A673 (cell line): ENCODE measurements around the gene MIEN1. TPM values are rescaled to one million over a fixed set of nuclear protein-coding genes. Genes with fewer than 3 reads are reported as not detected.

Experiments used
- BruUV-seq: library from RNA; stranded (reverse); fragments of 400-500 nt; replicated peaks from 2 replicates; lab custom pipeline; 2021; lab: Mats Ljungman, UMichigan
- CTCF ChIA-PET: fragments of 300-600 bp; sonication (Branson Sonifier 250); formaldehyde crosslinking; loops from one replicate; lab custom pipeline; 2022; ENCODE audit warnings: antibody characterized with exemption; lab: Charles Lee
- POLR2A ChIA-PET: fragments of 300-600 bp; sonication (Branson Sonifier 250); formaldehyde crosslinking; loops from one replicate; lab custom pipeline; 2022; ENCODE audit warnings: antibody characterized with exemption; ENCODE audit not compliant: low non-redundant PET; lab: Charles Lee
- DNase-seq: peaks from one replicate; pipeline ENCODE4 v3.0.0-alpha.2; 2015; ENCODE audit warnings: low spot score
- H3K27ac ChIP-seq: fragments of 200-600 bp; sonication (generic); 2 replicates; pipeline ENCODE4 v1.5.1; 2016; ENCODE audit warnings: mixed run types, low read depth, mild to moderate bottlenecking, mixed read lengths, antibody characterized with exemption, low read length; ENCODE audit not compliant: poor library complexity, severe bottlenecking
- H3K27me3 ChIP-seq: fragments of 200-600 bp; sonication (generic); replicated peaks from 2 replicates; pipeline ENCODE4 v1.6.1; 2017; ENCODE audit warnings: mixed run types, low read depth, mild to moderate bottlenecking, mixed read lengths, antibody characterized with exemption, low read length; ENCODE audit not compliant: insufficient read depth, poor library complexity
- H3K36me3 ChIP-seq: fragments of 200-600 bp; sonication (generic); 2 replicates; pipeline ENCODE4 v1.6.1; 2016; ENCODE audit warnings: mixed run types, mild to moderate bottlenecking, mixed read lengths, antibody characterized with exemption, low read length; ENCODE audit not compliant: insufficient read depth, poor library complexity, severe bottlenecking
- H3K4me1 ChIP-seq: fragments of 200-600 bp; sonication (generic); 2 replicates; pipeline ENCODE4 v1.6.1; 2017; ENCODE audit warnings: mixed run types, mild to moderate bottlenecking, mixed read lengths, antibody characterized with exemption, low read length; ENCODE audit not compliant: insufficient read depth, poor library complexity, severe bottlenecking
- H3K4me3 ChIP-seq: fragments of 200-600 bp; sonication (generic); 2 replicates; pipeline ENCODE4 v1.5.1; 2016; ENCODE audit warnings: low read depth, mixed run types, mild to moderate bottlenecking, mixed read lengths, low read length; ENCODE audit not compliant: poor library complexity, severe bottlenecking
- H3K9me3 ChIP-seq: fragments of 200-600 bp; sonication (generic); 2 replicates; pipeline ENCODE4 v1.6.1; 2016; ENCODE audit warnings: mixed run types, low read depth, mild to moderate bottlenecking, mixed read lengths, antibody characterized with exemption, low read length; ENCODE audit not compliant: poor library complexity, severe bottlenecking
- CTCF ChIP-seq: fragments of 300-800, 200-600 bp; sonication (generic); conservative IDR thresholded peaks from 2 replicates; pipeline ENCODE4 v1.5.1; 2017; ENCODE audit warnings: low read depth, mild to moderate bottlenecking, antibody characterized with exemption, low read length, moderate library complexity, mixed read lengths
- EZH2 ChIP-seq: fragments of 200-600 bp; sonication (generic); IDR thresholded peaks from 2 replicates; pipeline ENCODE4 v1.6.1; 2017; ENCODE audit warnings: borderline replicate concordance, low read depth, mild to moderate bottlenecking, mixed read lengths, antibody characterized with exemption, low read length; ENCODE audit not compliant: poor library complexity, severe bottlenecking
- intact Hi-C: fragments of 100-400 bp; cut with micrococcal nuclease; formaldehyde crosslinking; loops from one replicate; pipeline ENCODE4 v1.10.0; 2022; ENCODE audit not compliant: unreplicated experiment
- total RNA-seq: library from RNA; stranded (reverse); gene quantifications from 2 replicates; pipeline ENCODE4 v1.2.3, GENCODE V29; 2021

MIEN1 gene
- total RNA-seq, 1 experiment from 2014 or later = 30.5 TPM

GRCh38 chr17:39687546-39688474 lies 42.5 kb downstream of the MIEN1 start, which contains the start of gene PGAP3:
Gene PGAP3, minus strand, starts transcription at chr17:39688057. Its CDS starts 43 bp downstream, at chr17:39688014.
- Histone ChIP-seq H3K36me3 (no peaks in the 10 kb centered on the region), H3K9me3 (no peaks in the 10 kb centered on the region), H3K4me1 (no peaks in the 10 kb centered on the region), H3K27me3 (no peaks in the 10 kb centered on the region), H3K27ac (peak within 1 kb of the TSS; percentile 96), H3K4me3 (peak within 1 kb of the TSS; percentile 62)
- DNase-seq = peak; percentile 91
- intact Hi-C loops = no loop called here
- TF ChIP-seq EZH2 = no peak
- TF ChIP-seq CTCF = peak; percentile 20; the same call in 1 of the 2 replicates
- TSS peak; percentile 93 for BruUV-seq
- ChIA-PET POLR2A (interaction anchor here (0.6 to 1.0 kb wide), 2 partner anchors 12 to 46 kb away, joined by 3 to 9 read pairs; partner anchors contain the start of gene ERBB2), CTCF (no interaction called here)

- ChIA-PET CTCF (no interaction called here), POLR2A (interaction anchor here (1.0 kb wide), 1 partner anchor 13 kb away, joined by 3 read pairs; the partner anchor contains the start of gene ERBB2)
- Histone ChIP-seq H3K4me3 (peak overlapping the region; percentile 62), H3K36me3 (no peaks in the 10 kb centered on the region), H3K27ac (peak overlapping the region; percentile 96), H3K4me1 (no peaks in the 10 kb centered on the region), H3K9me3 (no peaks in the 10 kb centered on the region), H3K27me3 (no peaks in the 10 kb centered on the region)
- TF ChIP-seq EZH2 (no peak), CTCF (no peak)
- BruUV-seq = TSS peak; percentile 81
- DNase-seq = no peak
- intact Hi-C loops = no loop called here
Observed at GRCh38 chr17:39687101-39687545, 43.2 kb downstream of the MIEN1 start.

GRCh38 chr17:39684369-39685192 lies 45.8 kb downstream of the MIEN1 start:
- TF ChIP-seq CTCF (no peak), EZH2 (no peak)
- H3K27me3 ChIP-seq = no peaks in the 10 kb centered on the region
- CTCF ChIA-PET = no interaction called here
- intact Hi-C loops = no loop called here
- no peaks in the 10 kb centered on the region for H3K36me3 ChIP-seq
- BruUV-seq = no TSS peak
- H3K4me3 ChIP-seq = no peak overlapping the region
- H3K27ac ChIP-seq = no peak overlapping the region
- no peaks in the 10 kb centered on the region for H3K9me3 ChIP-seq
- no peaks in the 10 kb centered on the region for H3K4me1 ChIP-seq
- POLR2A ChIA-PET = no interaction called here
- DNase-seq = no peak
